ENCODE data around the gene NRG3. TPM values are rescaled to one million over a fixed set of nuclear protein-coding genes. Genes with fewer than 3 reads are reported as not detected.

The NRG3 gene
- total and polyA plus RNA-seq, 2 of the 4 experiments (the other 2 are of a cell fraction): not detected

- H2AFZ ChIP-seq (replicated peaks; ENCODE audit: low read length, poor library complexity): no peak overlapping the region
- H3K23ac ChIP-seq (ENCODE audit: low read depth, low read length): no peak overlapping the region
- no peak overlapping the region for H3K4ac ChIP-seq (ENCODE audit: low read depth, low read length)
- H3K4me2 ChIP-seq (ENCODE audit: low read depth, low read length): no peak overlapping the region
- no peak overlapping the region for H2AK5ac ChIP-seq (ENCODE audit: low read depth, low read length)
- H2BK20ac ChIP-seq (ENCODE audit: low read depth, low read length): no peak overlapping the region
- H3K27ac ChIP-seq (ENCODE audit: insufficient read depth, low read length): no peak overlapping the region
- TF ChIP-seq NFE2L2 (IDR thresholded peaks at IDR 0.05; ENCODE audit: low read depth, low read length): no peak
- no peak for TF ChIP-seq ELK1 (IDR thresholded peaks at IDR 0.05; ENCODE audit: borderline replicate concordance, low read depth, low read length)
- TF ChIP-seq CHD1 (IDR thresholded peaks at IDR 0.05; ENCODE audit: low read depth, low read length): no peak
- no peak for TF ChIP-seq BHLHE40 (IDR thresholded peaks at IDR 0.05; ENCODE audit: low read depth, low read length)
- no peak for TF ChIP-seq RAD21 (IDR thresholded peaks at IDR 0.05; ENCODE audit: low read length)
- TF ChIP-seq SMC3 (IDR thresholded peaks at IDR 0.05; ENCODE audit: low read depth, low read length): no peak
- TF ChIP-seq POLR2A (IDR thresholded peaks at IDR 0.05; ENCODE audit: low read depth, low read length): no peak
- no peak for TF ChIP-seq RCOR1 (IDR thresholded peaks at IDR 0.05; ENCODE audit: insufficient replicate concordance, low read length)
- TF ChIP-seq CTCF (conservative IDR thresholded peaks at IDR 0.05; ENCODE audit: low read depth, low read length): no peak
- TF ChIP-seq CEBPB (IDR thresholded peaks at IDR 0.05; ENCODE audit: low read depth, low read length): no peak
- no peak for TF ChIP-seq USF2 (IDR thresholded peaks at IDR 0.05; ENCODE audit: low read depth, low read length)
- TF ChIP-seq RFX5 (IDR thresholded peaks at IDR 0.05; ENCODE audit: low read depth, low read length): no peak
- TF ChIP-seq MAZ (IDR thresholded peaks at IDR 0.05; ENCODE audit: borderline replicate concordance, low read depth, low read length): no peak
- TF ChIP-seq FOS (IDR thresholded peaks at IDR 0.05; ENCODE audit: low read depth, low read length): no peak
- no peak for TF ChIP-seq MAFK (IDR thresholded peaks at IDR 0.05; ENCODE audit: low read depth, low read length)
- no peak for TF ChIP-seq MXI1 (IDR thresholded peaks at IDR 0.05; ENCODE audit: borderline replicate concordance, low read depth, low read length)
- no TSS peak for BruUV-seq (replicated peaks)
- H2BK120ac ChIP-seq (ENCODE audit: low read depth, low read length): no peak overlapping the region
- H4K20me1 ChIP-seq (ENCODE audit: insufficient read depth, low read length): no peaks in the 10 kb centered on the region
- ChIA-PET POLR2A (ENCODE audit: unreplicated experiment) (no interaction called here), CTCF (no interaction called here)
- H4K5ac ChIP-seq (ENCODE audit: low read depth, low read length): no peak overlapping the region
- H3K9me1 ChIP-seq (ENCODE audit: insufficient read depth, low read length): no peaks in the 10 kb centered on the region
- dilution Hi-C loops (cut with HindIII; ENCODE audit: low sequenced_read_pairs, unreplicated experiment): no loop called here
- no peak for DNase-seq
- no peak overlapping the region for H2BK5ac ChIP-seq (ENCODE audit: low read depth, low read length, poor library complexity, severe bottlenecking)
- H3K4me1 ChIP-seq (ENCODE audit: control insufficient read depth, insufficient read depth, low read length): no peaks in the 10 kb centered on the region
- no peak for ATAC-seq (ENCODE audit: low read depth)
- intact Hi-C loops (cut with micrococcal nuclease): no loop called here
- H4K91ac ChIP-seq (ENCODE audit: insufficient read depth, low read depth, low read length): no peak overlapping the region
- H2BK15ac ChIP-seq (ENCODE audit: low read depth, low read length): no peak overlapping the region
- peaks cover 8% of the 10 kb centered on the region for H3K9me3 ChIP-seq (ENCODE audit: control insufficient read depth, insufficient read depth, low read length)
- no peaks in the 10 kb centered on the region for H3K36me3 ChIP-seq (ENCODE audit: control insufficient read depth, insufficient read depth, low read length)
- no peak overlapping the region for H3K14ac ChIP-seq (replicated peaks; ENCODE audit: low read depth, low read length)
- H3K27me3 ChIP-seq (ENCODE audit: control insufficient read depth, insufficient read depth, low read length): no peaks in the 10 kb centered on the region
- H3K18ac ChIP-seq (ENCODE audit: low read depth, low read length): no peak overlapping the region
- H3K56ac ChIP-seq (ENCODE audit: extremely low read depth, insufficient read depth, low read length): no peak overlapping the region
- H4K8ac ChIP-seq (ENCODE audit: low read depth in 2 of 2, low read length in 2 of 2): no peak overlapping the region
- H3K9ac ChIP-seq (ENCODE audit: low read depth, low read length): no peak overlapping the region
- no peaks in the 10 kb centered on the region for H3K79me1 ChIP-seq (ENCODE audit: low read depth in 1 of 2, low read length in 2 of 2)
- no peak overlapping the region for H2AK9ac ChIP-seq (replicated peaks; ENCODE audit: low read depth, low read length, poor library complexity)
- in situ Hi-C loops (cut with MboI; ENCODE audit: low sequenced_read_pairs): no loop called here
- no peak overlapping the region for H3K4me3 ChIP-seq (ENCODE audit: insufficient read depth, low read depth, low read length)
- no CpG with 5 or more reads among the region's 1 CpG for WGBS, 2 experiments (ENCODE audit: extremely low coverage in 2 of 2, insufficient read length in 1 of 2)
These were observed 53.1 kb downstream of the NRG3 start for GRCh38 chr10:81928119-81928518.

All from IMR-90 (cell line).